Dendritic cell treated with granulocyte-macrophage colony-stimulating factor and Interleukin-4, amounts not matched to agents 40 ng/mL and 50 ng/mL, for 4 days (primary cell): Measurements from ENCODE around the gene CNTNAP2.
"Not testable (repeated sequence)": the region's sequence is repeated elsewhere in the genome, so short reads cannot be mapped to it uniquely, and the experiment has no call there.

Experiments used
- H3K27ac Mint-ChIP-seq: one replicate; pipeline ENCODE4 v1.8.0; 2022; ENCODE audit warnings: mild to moderate bottlenecking, mixed read lengths
- H3K27me3 Mint-ChIP-seq: one replicate; pipeline ENCODE4 v1.8.0; 2022; ENCODE audit warnings: mild to moderate bottlenecking, mixed read lengths
- H3K36me3 Mint-ChIP-seq: one replicate; pipeline ENCODE4 v1.8.0; 2022; ENCODE audit warnings: low read depth, mixed read lengths
- H3K4me1 Mint-ChIP-seq: one replicate; pipeline ENCODE4 v1.8.0; 2022; ENCODE audit warnings: low read depth, mixed read lengths
- H3K4me3 Mint-ChIP-seq: one replicate; pipeline ENCODE4 v1.8.0; 2022; ENCODE audit warnings: mild to moderate bottlenecking, moderate library complexity, mixed read lengths
- H3K9me3 Mint-ChIP-seq: one replicate; pipeline ENCODE4 v1.8.0; 2022; ENCODE audit warnings: mixed read lengths
- intact Hi-C: fragments of 100-400 bp; cut with micrococcal nuclease; formaldehyde crosslinking; loops from one replicate; pipeline ENCODE4 v1.15.0; 2022

CNTNAP2 gene

GRCh38 chr7:146878901-146879300 is 762.3 kb downstream of the CNTNAP2 start:
- Mint-ChIP-seq H3K9me3 (peaks cover 36% of the 10 kb centered on the region), H3K4me1 (no peaks in the 10 kb centered on the region), H3K36me3 (no peaks in the 10 kb centered on the region), H3K27me3 (no peaks in the 10 kb centered on the region), H3K4me3 (no peak overlapping the region), H3K27ac (no peak overlapping the region)
- intact Hi-C loops, result no loop called here

- Mint-ChIP-seq H3K9me3 (peaks cover 22% of the 10 kb centered on the region), H3K27me3 (no peaks in the 10 kb centered on the region), H3K27ac (no peak overlapping the region), H3K4me1 (no peaks in the 10 kb centered on the region), H3K4me3 (no peak overlapping the region), H3K36me3 (no peaks in the 10 kb centered on the region)
- intact Hi-C loops, result no loop called here
These were observed 768.6 kb downstream of the CNTNAP2 start for GRCh38 chr7:146885231-146885630.

- intact Hi-C loops, result no loop called here
- H3K9me3 Mint-ChIP-seq, result peaks cover 11% of the 10 kb centered on the region
- no peak overlapping the region for H3K27ac Mint-ChIP-seq
- no peaks in the 10 kb centered on the region for H3K36me3 Mint-ChIP-seq
- no peaks in the 10 kb centered on the region for H3K27me3 Mint-ChIP-seq
- no peak overlapping the region for H3K4me3 Mint-ChIP-seq
- no peaks in the 10 kb centered on the region for H3K4me1 Mint-ChIP-seq
These were observed 773.4 kb downstream of the CNTNAP2 start for GRCh38 chr7:146889806-146890555.

- Mint-ChIP-seq H3K27ac (no peak overlapping the region), H3K4me1 (no peaks in the 10 kb centered on the region), H3K9me3 (peaks cover 18% of the 10 kb centered on the region), H3K27me3 (no peaks in the 10 kb centered on the region), H3K36me3 (no peaks in the 10 kb centered on the region), H3K4me3 (no peak overlapping the region)
- intact Hi-C loops, result no loop called here
These were observed 775.5 kb downstream of the CNTNAP2 start for GRCh38 chr7:146892151-146892550.

GRCh38 chr7:146894927-146895326 is 778.3 kb downstream of the CNTNAP2 start:
- no peaks in the 10 kb centered on the region for H3K4me1 Mint-ChIP-seq
- intact Hi-C loops, result no loop called here
- peaks cover 18% of the 10 kb centered on the region for H3K9me3 Mint-ChIP-seq
- H3K27ac Mint-ChIP-seq, result no peak overlapping the region
- no peaks in the 10 kb centered on the region for H3K27me3 Mint-ChIP-seq
- no peaks in the 10 kb centered on the region for H3K36me3 Mint-ChIP-seq
- H3K4me3 Mint-ChIP-seq, result no peak overlapping the region

- Mint-ChIP-seq H3K4me3 (no peak overlapping the region), H3K4me1 (no peaks in the 10 kb centered on the region), H3K27ac (no peak overlapping the region), H3K36me3 (no peaks in the 10 kb centered on the region), H3K27me3 (no peaks in the 10 kb centered on the region), H3K9me3 (peaks cover 19% of the 10 kb centered on the region)
- intact Hi-C loops, result no loop called here
These were observed 785.7 kb downstream of the CNTNAP2 start for GRCh38 chr7:146902266-146902665.

- H3K27ac Mint-ChIP-seq, result no peak overlapping the region
- no peaks in the 10 kb centered on the region for H3K36me3 Mint-ChIP-seq
- peaks cover 19% of the 10 kb centered on the region for H3K9me3 Mint-ChIP-seq
- intact Hi-C loops, result no loop called here
- H3K4me1 Mint-ChIP-seq, result no peaks in the 10 kb centered on the region
- no peak overlapping the region for H3K4me3 Mint-ChIP-seq
- H3K27me3 Mint-ChIP-seq, result no peaks in the 10 kb centered on the region
These were observed 786.1 kb downstream of the CNTNAP2 start for GRCh38 chr7:146902728-146903127.

GRCh38 chr7:146905746-146906145 is 789.1 kb downstream of the CNTNAP2 start:
- H3K27me3 Mint-ChIP-seq, H3K4me1 Mint-ChIP-seq, intact Hi-C loops, H3K27ac Mint-ChIP-seq, H3K36me3 Mint-ChIP-seq, H3K4me3 Mint-ChIP-seq: not testable (repeated sequence)
- H3K9me3 Mint-ChIP-seq, result peaks cover 19% of the 10 kb centered on the region

- no peaks in the 10 kb centered on the region for H3K36me3 Mint-ChIP-seq
- peaks cover 20% of the 10 kb centered on the region for H3K9me3 Mint-ChIP-seq
- H3K27ac Mint-ChIP-seq, result no peak overlapping the region
- no peaks in the 10 kb centered on the region for H3K4me1 Mint-ChIP-seq
- intact Hi-C loops, result no loop called here
- H3K4me3 Mint-ChIP-seq, result no peak overlapping the region
- H3K27me3 Mint-ChIP-seq, result no peaks in the 10 kb centered on the region
These were observed 806.2 kb downstream of the CNTNAP2 start for GRCh38 chr7:146922782-146923181.

GRCh38 chr7:146926841-146927240 is 810.2 kb downstream of the CNTNAP2 start:
- H3K36me3 Mint-ChIP-seq, result no peaks in the 10 kb centered on the region
- no peaks in the 10 kb centered on the region for H3K4me1 Mint-ChIP-seq
- H3K9me3 Mint-ChIP-seq, result peaks cover 19% of the 10 kb centered on the region
- H3K27ac Mint-ChIP-seq, result no peak overlapping the region
- no peak overlapping the region for H3K4me3 Mint-ChIP-seq
- H3K27me3 Mint-ChIP-seq, result no peaks in the 10 kb centered on the region
- intact Hi-C loops, result no loop called here

GRCh38 chr7:146937836-146938235 is 821.2 kb downstream of the CNTNAP2 start:
- intact Hi-C loops, result no loop called here
- Mint-ChIP-seq H3K27me3 (no peaks in the 10 kb centered on the region), H3K27ac (no peak overlapping the region), H3K36me3 (no peaks in the 10 kb centered on the region), H3K4me1 (no peaks in the 10 kb centered on the region), H3K9me3 (peaks cover 8% of the 10 kb centered on the region), H3K4me3 (no peak overlapping the region)

- no peaks in the 10 kb centered on the region for H3K36me3 Mint-ChIP-seq
- no peak overlapping the region for H3K4me3 Mint-ChIP-seq
- H3K27me3 Mint-ChIP-seq, result no peaks in the 10 kb centered on the region
- peaks cover under 1% of the 10 kb centered on the region for H3K4me1 Mint-ChIP-seq
- H3K27ac Mint-ChIP-seq, result no peak overlapping the region
- intact Hi-C loops, result no loop called here
- H3K9me3 Mint-ChIP-seq, result peaks cover 8% of the 10 kb centered on the region
These were observed 826.9 kb downstream of the CNTNAP2 start for GRCh38 chr7:146943483-146943882.

GRCh38 chr7:146948703-146949102 is 832.1 kb downstream of the CNTNAP2 start:
- Mint-ChIP-seq H3K4me3 (no peak overlapping the region), H3K27ac (no peak overlapping the region), H3K9me3 (no peaks in the 10 kb centered on the region), H3K36me3 (no peaks in the 10 kb centered on the region), H3K27me3 (no peaks in the 10 kb centered on the region), H3K4me1 (peaks cover 18% of the 10 kb centered on the region)
- intact Hi-C loops, result no loop called here

GRCh38 chr7:146956321-146956720 is 839.7 kb downstream of the CNTNAP2 start:
- no peaks in the 10 kb centered on the region for H3K36me3 Mint-ChIP-seq
- peaks cover 6% of the 10 kb centered on the region for H3K4me1 Mint-ChIP-seq
- H3K27ac Mint-ChIP-seq, result no peak overlapping the region
- no peaks in the 10 kb centered on the region for H3K9me3 Mint-ChIP-seq
- H3K4me3 Mint-ChIP-seq, result no peak overlapping the region
- intact Hi-C loops, result no loop called here
- H3K27me3 Mint-ChIP-seq, result no peaks in the 10 kb centered on the region

GRCh38 chr7:146956853-146957252 is 840.3 kb downstream of the CNTNAP2 start:
- Mint-ChIP-seq H3K27ac (no peak overlapping the region), H3K36me3 (no peaks in the 10 kb centered on the region), H3K4me3 (no peak overlapping the region), H3K9me3 (no peaks in the 10 kb centered on the region), H3K4me1 (peaks cover 6% of the 10 kb centered on the region), H3K27me3 (no peaks in the 10 kb centered on the region)
- intact Hi-C loops, result no loop called here
